Measurements from ENCODE around the gene ATP1B4.

ATP1B4 gene

GRCh38 chrX:120429776-120430540, 68.1 kb downstream of the ATP1B4 start:
- Histone ChIP-seq H3K27ac (ENCODE audit: low read length) (no peak overlapping the region), H3K4me3 (ENCODE audit: low read depth in 1 of 2, low read length in 2 of 2) (no peak overlapping the region), H3K9me3 (ENCODE audit: control insufficient read depth in 1 of 2, low read length in 2 of 2) (no peaks in the 10 kb centered on the region), H3K4me1 (ENCODE audit: control insufficient read depth in 1 of 2, insufficient read depth in 2 of 2, low read length in 2 of 2) (no peaks in the 10 kb centered on the region), H3K36me3 (ENCODE audit: control insufficient read depth in 1 of 2, insufficient read depth in 2 of 2, low read length in 2 of 2) (no peaks in the 10 kb centered on the region), H3K27me3 (ENCODE audit: low read depth, low read length) (no peaks in the 10 kb centered on the region)
